Mesendoderm (in vitro differentiated cells): ENCODE results near the gene RTN4R.
"Not testable (repeated sequence)": the region's sequence is repeated elsewhere in the genome, so short reads cannot be mapped to it uniquely, and the experiment has no call there.

Experiments
- DNase-seq: peaks from one replicate; pipeline ENCODE4 v3.0.0; 2013
- H2AK5ac ChIP-seq: 2 replicates; pipeline ENCODE4 v1.6.1; 2013; ENCODE audit warnings: low read length, inconsistent platforms
- H2BK120ac ChIP-seq: 2 replicates; pipeline ENCODE4 v1.6.1; 2013; ENCODE audit warnings: low read depth, mild to moderate bottlenecking, low read length, moderate library complexity, mixed read lengths
- H2BK15ac ChIP-seq: replicated peaks from 2 replicates; pipeline ENCODE4 v1.6.1; 2013; ENCODE audit warnings: low read depth, mild to moderate bottlenecking, moderate library complexity
- H2BK5ac ChIP-seq: 2 replicates; pipeline ENCODE4 v1.6.1; 2013; ENCODE audit warnings: low read length, inconsistent platforms
- H3K18ac ChIP-seq: 2 replicates; pipeline ENCODE4 v1.6.1; 2013; ENCODE audit warnings: mild to moderate bottlenecking, low read length, mixed read lengths
- H3K23ac ChIP-seq: one replicate; pipeline ENCODE4 v1.6.1; 2013; ENCODE audit warnings: low read length
- H3K27ac ChIP-seq: 2 replicates; pipeline ENCODE4 v1.5.1; 2013; ENCODE audit warnings: low read depth, mild to moderate bottlenecking, inconsistent platforms, low read length, moderate library complexity
- H3K27me3 ChIP-seq: 2 replicates; pipeline ENCODE4 v1.6.1; 2013; ENCODE audit warnings: low read length, control low read depth, mild to moderate bottlenecking, inconsistent platforms; ENCODE audit not compliant: insufficient read depth, poor library complexity
- H3K36me3 ChIP-seq: 2 replicates; pipeline ENCODE4 v1.6.1; 2013; ENCODE audit warnings: low read length, inconsistent platforms; ENCODE audit not compliant: control insufficient read depth, insufficient read depth
- H3K4ac ChIP-seq: one replicate; pipeline ENCODE4 v1.6.1; 2013; ENCODE audit warnings: low read depth, mild to moderate bottlenecking, low read length, moderate library complexity
- H3K4me1 ChIP-seq: 2 replicates; pipeline ENCODE4 v1.6.1; 2013; ENCODE audit warnings: low read depth, low read length, inconsistent platforms; ENCODE audit not compliant: control insufficient read depth
- H3K4me2 ChIP-seq: 2 replicates; pipeline ENCODE4 v1.6.1; 2013; ENCODE audit warnings: low read length
- H3K4me3 ChIP-seq: 2 replicates; pipeline ENCODE4 v1.5.1; 2013; ENCODE audit warnings: mild to moderate bottlenecking, low read length
- H3K56ac ChIP-seq: one replicate; pipeline ENCODE4 v1.6.1; 2013; ENCODE audit warnings: low read length
- H3K79me1 ChIP-seq: 2 replicates; pipeline ENCODE4 v1.6.1; 2013; ENCODE audit warnings: low read length, inconsistent platforms
- H3K79me2 ChIP-seq: 2 replicates; pipeline ENCODE4 v1.6.1; 2013; ENCODE audit warnings: mild to moderate bottlenecking, low read length; ENCODE audit not compliant: control insufficient read depth, insufficient read depth
- H3K9ac ChIP-seq: 2 replicates; pipeline ENCODE4 v1.6.1; 2013; ENCODE audit warnings: low read length, inconsistent platforms
- H4K5ac ChIP-seq: one replicate; pipeline ENCODE4 v1.6.1; 2013; ENCODE audit warnings: low read length
- H4K8ac ChIP-seq: one replicate; pipeline ENCODE4 v1.6.1; 2013; ENCODE audit warnings: low read depth, mild to moderate bottlenecking, control low read depth, low read length, moderate library complexity
- WGBS: extraction: QIAGEN DNeasy Blood & Tissue Kit; methylation state at CpG from one replicate; pipeline ENCODE4 v1.1.7; 2013; ENCODE audit warnings: low lambda C conversion rate, missing lambda C conversion rate; ENCODE audit not compliant: insufficient coverage; ENCODE audit errors: extremely low coverage; 5-methylcytosine and 5-hydroxymethylcytosine counted together

The RTN4R gene

DNA sequence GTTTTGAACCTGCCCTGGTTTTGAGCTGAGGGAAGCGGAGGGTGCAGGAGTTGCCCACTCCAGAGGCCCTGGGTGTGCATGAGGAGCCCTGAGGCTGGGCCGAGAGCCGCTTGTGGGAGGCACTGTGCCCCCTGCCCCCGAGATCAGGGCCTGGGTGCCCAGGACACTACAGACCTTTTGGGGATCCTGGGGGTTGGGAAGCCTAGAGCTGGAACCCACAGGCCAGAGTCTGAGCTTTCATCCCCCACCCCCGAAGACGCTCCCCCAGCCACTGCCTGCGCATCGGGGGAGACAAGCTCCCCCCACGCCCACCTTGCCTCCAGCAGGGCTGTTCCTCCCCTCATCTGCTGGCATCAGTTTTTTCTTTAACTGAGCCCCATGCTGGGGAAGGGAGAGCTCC, 13.4 kb upstream of the RTN4R start:
- not testable (repeated sequence) for H3K27ac ChIP-seq, H3K23ac ChIP-seq, H2BK5ac ChIP-seq, H2BK120ac ChIP-seq, H3K36me3 ChIP-seq, DNase-seq, H3K56ac ChIP-seq, H3K4ac ChIP-seq, H3K4me3 ChIP-seq, H4K8ac ChIP-seq, H3K4me2 ChIP-seq, H3K4me1 ChIP-seq, H3K18ac ChIP-seq, H4K5ac ChIP-seq, H3K79me2 ChIP-seq, H2AK5ac ChIP-seq, H3K9ac ChIP-seq, H2BK15ac ChIP-seq, H3K27me3 ChIP-seq, H3K79me1 ChIP-seq
- WGBS, result no CpG with 5 or more reads among the region's 9 CpGs

DNA sequence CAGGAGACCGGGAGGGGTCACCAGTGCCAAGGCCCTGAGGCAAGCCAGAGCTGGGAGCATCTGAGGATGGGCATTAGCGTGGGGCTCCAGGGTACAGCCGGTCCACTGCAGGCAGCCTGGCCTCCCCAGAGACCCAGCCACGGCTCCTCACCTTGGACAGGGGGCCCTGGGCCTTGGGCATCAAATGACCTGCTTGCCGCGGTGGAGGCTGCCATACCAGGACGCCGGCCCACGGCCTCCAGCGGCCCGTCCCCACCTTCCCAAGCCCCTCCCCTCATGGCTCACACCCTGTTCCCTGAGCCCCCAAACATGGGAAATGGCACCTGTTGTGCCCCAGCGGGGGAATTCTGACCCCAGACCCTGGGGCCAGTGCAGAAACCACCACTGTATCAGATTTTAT, 12.7 kb upstream of the RTN4R start:
- no peaks in the 10 kb centered on the region for H3K79me1 ChIP-seq
- no peak overlapping the region for H4K5ac ChIP-seq
- H3K36me3 ChIP-seq, result no peaks in the 10 kb centered on the region
- no CpG with 5 or more reads among the region's 12 CpGs for WGBS
- no peaks in the 10 kb centered on the region for H3K79me2 ChIP-seq
- no peaks in the 10 kb centered on the region for H3K27me3 ChIP-seq
- H4K8ac ChIP-seq, result no peak overlapping the region
- H2BK5ac ChIP-seq, result no peak overlapping the region
- no peak overlapping the region for H3K56ac ChIP-seq
- no peak overlapping the region for H2BK120ac ChIP-seq
- no peak overlapping the region for H3K9ac ChIP-seq
- no peak overlapping the region for H2AK5ac ChIP-seq
- no peak overlapping the region for H3K4me2 ChIP-seq
- H3K4me3 ChIP-seq, result no peak overlapping the region
- no peak overlapping the region for H3K23ac ChIP-seq
- H3K27ac ChIP-seq, result no peak overlapping the region
- H2BK15ac ChIP-seq, result no peak overlapping the region
- H3K4me1 ChIP-seq, result no peaks in the 10 kb centered on the region
- no peak overlapping the region for H3K18ac ChIP-seq
- no peak overlapping the region for H3K4ac ChIP-seq
- no peak for DNase-seq

DNA sequence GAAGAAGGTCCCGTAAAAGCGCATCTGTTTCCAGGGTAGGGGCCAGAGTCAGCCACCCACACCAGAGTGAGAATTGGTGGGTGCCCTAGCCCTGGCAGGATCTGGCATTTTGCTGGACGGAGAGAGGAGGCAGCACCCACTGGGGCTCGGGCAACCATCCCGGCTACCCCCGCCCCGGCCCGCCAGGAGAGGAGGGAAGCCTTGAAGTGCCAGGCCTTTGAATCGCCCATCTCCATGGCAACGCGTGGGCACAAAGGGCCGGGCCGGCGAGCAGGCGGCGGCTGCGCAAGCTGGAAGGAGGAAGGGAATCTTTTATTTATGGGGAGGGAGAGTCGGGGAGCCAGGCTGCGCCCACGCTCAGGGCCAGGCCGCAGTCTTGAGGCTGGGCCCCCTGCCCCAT, 12.0 kb upstream of the RTN4R start:
- not testable (repeated sequence) for H4K8ac ChIP-seq, H3K4ac ChIP-seq, H3K36me3 ChIP-seq, DNase-seq, H3K79me2 ChIP-seq, H2BK15ac ChIP-seq, H2BK120ac ChIP-seq, H3K4me3 ChIP-seq, H3K4me1 ChIP-seq, H2BK5ac ChIP-seq, H3K27me3 ChIP-seq, H3K56ac ChIP-seq, H3K23ac ChIP-seq, H4K5ac ChIP-seq, H3K9ac ChIP-seq, H3K18ac ChIP-seq, H3K27ac ChIP-seq, H2AK5ac ChIP-seq, H3K79me1 ChIP-seq, H3K4me2 ChIP-seq
- no CpG with 5 or more reads among the region's 21 CpGs for WGBS

DNA sequence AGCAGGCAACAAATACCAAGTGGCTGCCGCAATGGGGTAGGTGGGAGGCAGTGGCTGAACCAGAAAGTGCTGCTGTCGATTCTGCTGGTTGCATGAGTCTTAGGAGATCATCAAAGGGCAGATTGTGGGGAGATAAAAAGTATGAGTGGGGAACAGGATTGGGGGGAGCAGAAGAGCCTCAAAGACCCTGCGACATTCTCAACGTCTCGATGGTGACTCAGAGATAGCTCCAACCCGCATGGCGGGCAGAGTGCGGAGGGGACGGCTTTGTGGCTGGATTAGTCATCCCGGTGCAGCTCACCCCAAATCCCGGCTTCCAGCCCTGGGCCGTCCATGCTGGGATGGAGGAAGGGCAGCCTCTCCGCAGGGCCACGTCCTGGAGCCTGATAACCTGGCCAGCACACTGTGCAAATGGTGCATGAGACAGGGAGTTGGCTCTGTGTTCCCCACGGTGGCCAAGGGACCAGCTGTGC, 11.6 kb upstream of the RTN4R start:
- Histone ChIP-seq H3K4me1 (no peaks in the 10 kb centered on the region), H3K9ac (no peak overlapping the region), H3K4me2 (no peak overlapping the region), H3K79me2 (no peaks in the 10 kb centered on the region), H3K18ac (no peak overlapping the region), H3K79me1 (no peaks in the 10 kb centered on the region), H3K36me3 (no peaks in the 10 kb centered on the region), H3K56ac (no peak overlapping the region), H3K4me3 (no peak overlapping the region), H4K8ac (no peak overlapping the region), H4K5ac (no peak overlapping the region), H3K23ac (no peak overlapping the region), H3K27ac (no peak overlapping the region), H3K4ac (no peak overlapping the region), H3K27me3 (no peaks in the 10 kb centered on the region), H2BK15ac (no peak overlapping the region), H2AK5ac (no peak overlapping the region), H2BK5ac (no peak overlapping the region), H2BK120ac (no peak overlapping the region)
- no CpG with 5 or more reads among the region's 15 CpGs for WGBS
- no peak for DNase-seq

DNA sequence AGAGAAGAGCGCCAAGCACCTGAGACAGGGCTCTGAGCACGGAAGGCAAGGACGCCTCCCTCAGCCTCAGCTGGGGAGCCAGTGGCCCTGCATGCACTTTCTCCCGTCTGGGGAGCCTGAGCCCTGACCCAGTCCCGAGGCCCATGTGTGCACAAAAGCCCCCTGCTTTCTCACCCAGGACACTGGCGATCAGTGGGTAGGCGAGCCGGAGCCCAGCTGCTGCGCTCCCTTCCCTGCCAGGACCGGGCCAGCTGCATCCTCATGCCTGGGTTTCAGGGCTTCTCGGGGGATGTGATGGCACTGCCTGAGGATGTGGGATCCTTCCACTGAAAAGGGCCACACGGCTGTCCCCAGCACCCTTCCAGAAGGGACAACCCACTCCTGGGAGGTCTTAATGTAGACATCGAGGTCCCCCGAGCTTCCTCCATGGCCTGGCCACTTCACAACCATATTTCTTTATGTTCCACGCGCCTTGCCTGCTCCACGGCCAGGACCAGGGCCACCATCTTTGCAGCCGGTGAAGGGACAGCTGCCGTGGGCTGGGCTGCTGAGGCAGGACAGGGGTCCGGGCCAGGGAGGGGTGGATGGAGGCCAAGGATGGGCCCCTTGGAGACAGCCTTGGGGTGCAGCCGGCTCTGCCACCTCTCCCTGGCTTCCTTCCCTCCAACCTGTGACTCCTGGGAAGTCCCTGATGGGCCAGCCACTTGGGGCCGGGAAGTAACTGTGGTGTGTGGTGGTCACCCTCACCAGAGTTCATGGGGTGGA, 10.8 kb upstream of the RTN4R start:
- H3K27ac ChIP-seq, H2AK5ac ChIP-seq, H3K4ac ChIP-seq, H3K18ac ChIP-seq, H4K5ac ChIP-seq, DNase-seq, H3K4me3 ChIP-seq, H3K4me1 ChIP-seq, H2BK15ac ChIP-seq, H3K9ac ChIP-seq, H2BK5ac ChIP-seq, H3K79me2 ChIP-seq, H3K79me1 ChIP-seq, H3K36me3 ChIP-seq, H4K8ac ChIP-seq, H2BK120ac ChIP-seq, H3K4me2 ChIP-seq, H3K56ac ChIP-seq, H3K23ac ChIP-seq, H3K27me3 ChIP-seq: not testable (repeated sequence)
- no CpG with 5 or more reads among the region's 22 CpGs for WGBS
